ENCODE data around the gene CRYBA2.

CRYBA2 gene

GRCh38 chr2:218970894-218971293 is 22.3 kb downstream of the CRYBA2 start:
- no peak for DNase-seq (ENCODE audit: low spot score)
- TF ChIP-seq, protein P1, sequence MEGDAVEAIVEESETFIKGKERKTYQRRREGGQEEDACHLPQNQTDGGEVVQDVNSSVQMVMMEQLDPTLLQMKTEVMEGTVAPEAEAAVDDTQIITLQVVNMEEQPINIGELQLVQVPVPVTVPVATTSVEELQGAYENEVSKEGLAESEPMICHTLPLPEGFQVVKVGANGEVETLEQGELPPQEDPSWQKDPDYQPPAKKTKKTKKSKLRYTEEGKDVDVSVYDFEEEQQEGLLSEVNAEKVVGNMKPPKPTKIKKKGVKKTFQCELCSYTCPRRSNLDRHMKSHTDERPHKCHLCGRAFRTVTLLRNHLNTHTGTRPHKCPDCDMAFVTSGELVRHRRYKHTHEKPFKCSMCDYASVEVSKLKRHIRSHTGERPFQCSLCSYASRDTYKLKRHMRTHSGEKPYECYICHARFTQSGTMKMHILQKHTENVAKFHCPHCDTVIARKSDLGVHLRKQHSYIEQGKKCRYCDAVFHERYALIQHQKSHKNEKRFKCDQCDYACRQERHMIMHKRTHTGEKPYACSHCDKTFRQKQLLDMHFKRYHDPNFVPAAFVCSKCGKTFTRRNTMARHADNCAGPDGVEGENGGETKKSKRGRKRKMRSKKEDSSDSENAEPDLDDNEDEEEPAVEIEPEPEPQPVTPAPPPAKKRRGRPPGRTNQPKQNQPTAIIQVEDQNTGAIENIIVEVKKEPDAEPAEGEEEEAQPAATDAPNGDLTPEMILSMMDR (IDR thresholded peaks at IDR 0.05; ENCODE audit: extremely low read depth, missing control alignments) = no peak

GRCh38 chr2:218964041-218964771 is 29.0 kb downstream of the CRYBA2 start:
- no peak for DNase-seq (ENCODE audit: low spot score)
- TF ChIP-seq, protein P1 (IDR thresholded peaks at IDR 0.05; ENCODE audit: extremely low read depth, missing control alignments) = no peak

GRCh38 chr2:218963601-218964000 is 29.6 kb downstream of the CRYBA2 start:
- TF ChIP-seq, protein P1 (IDR thresholded peaks at IDR 0.05; ENCODE audit: extremely low read depth, missing control alignments) = no peak
- no peak for DNase-seq (ENCODE audit: low spot score)

- peak; percentile 62 for DNase-seq (ENCODE audit: low spot score)
Observed at GRCh38 chr2:218962859-218963492, 30.2 kb downstream of the CRYBA2 start.

GRCh38 chr2:218961651-218962570 is 31.3 kb downstream of the CRYBA2 start:
- peak; percentile 45 for DNase-seq (ENCODE audit: low spot score)
- TF ChIP-seq, protein P1 (IDR thresholded peaks at IDR 0.05; ENCODE audit: extremely low read depth, missing control alignments) = no peak

More at GRCh38 chr2:218962859-218963492, 30.2 kb downstream of the CRYBA2 start:
- TF ChIP-seq, protein P1 (IDR thresholded peaks at IDR 0.05; ENCODE audit: extremely low read depth, missing control alignments) = no peak

GRCh38 chr2:218961229-218961628 is 32.0 kb downstream of the CRYBA2 start:
- TF ChIP-seq, protein P1 (IDR thresholded peaks at IDR 0.05; ENCODE audit: extremely low read depth, missing control alignments) = no peak
- no peak for DNase-seq (ENCODE audit: low spot score)

Measured in GM20000 (cell line).